Measurements from ENCODE around the gene ZSCAN5C.
A peak's percentile ranks its signal among the peaks of the same experiment; 100 is the strongest.
"Not testable (repeated sequence)": the region's sequence is repeated elsewhere in the genome, so short reads cannot be mapped to it uniquely, and the experiment has no call there.

ZSCAN5C gene

DNA sequence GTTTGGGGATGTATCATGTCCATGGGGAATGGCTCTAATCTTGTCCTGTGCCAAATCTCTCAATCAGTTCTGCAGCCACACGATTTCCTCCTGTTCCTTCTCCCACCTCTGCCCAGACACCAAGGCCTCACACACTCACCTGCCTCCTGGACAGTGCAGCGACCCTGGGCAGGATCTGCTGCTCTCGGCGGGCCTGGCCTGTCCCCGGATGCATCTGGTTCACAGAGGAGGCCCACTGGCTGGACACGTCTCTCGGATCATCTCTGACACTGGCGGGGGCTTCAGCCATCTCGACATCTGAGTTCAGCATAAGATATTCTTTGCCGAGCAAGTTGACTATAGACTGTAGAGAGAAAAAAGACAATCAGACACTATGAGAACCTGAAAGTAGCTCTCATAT lies 10.4 kb upstream of the ZSCAN5C start:
- DNase-seq (ENCODE audit: low read depth) = no peak

GRCh38 chr19:56193981-56194640 lies 8.0 kb upstream of the ZSCAN5C start:
- DNase-seq (ENCODE audit: low read depth) = no peak

- DNase-seq (ENCODE audit: low read depth) = not testable (repeated sequence)
Observed at GRCh38 chr19:56197646-56198045, 4.4 kb upstream of the ZSCAN5C start, which contains the start of gene ZSCAN5B. TSS of gene ZSCAN5B (minus strand) at chr19:56197783. CDS start at chr19:56193052, 4,731 bp downstream.

- no peak for DNase-seq (ENCODE audit: low read depth)
Observed at GRCh38 chr19:56199687-56200086, 2.4 kb upstream of the ZSCAN5C start.

DNA sequence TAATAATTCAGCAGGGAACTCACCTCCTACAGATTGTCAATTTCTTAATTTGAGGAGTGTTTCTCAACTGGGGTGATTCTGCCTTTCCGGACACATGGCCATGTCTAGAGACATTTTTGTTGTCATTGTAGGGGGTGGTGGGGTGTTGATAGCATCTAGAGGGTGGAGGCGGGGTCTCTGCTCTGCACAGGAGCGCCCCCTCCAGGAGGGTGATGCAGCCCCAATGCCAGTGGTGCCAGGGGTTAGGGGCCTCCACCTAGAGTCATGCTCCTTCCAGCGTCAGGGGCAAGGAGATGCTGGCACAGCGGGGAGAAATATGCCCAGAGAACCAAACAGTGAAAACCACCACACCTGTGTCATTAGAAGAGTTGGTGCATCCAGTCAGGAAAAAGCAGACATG lies 5.5 kb downstream of the ZSCAN5C start:
- DNase-seq (ENCODE audit: low read depth) = not testable (repeated sequence)

DNA sequence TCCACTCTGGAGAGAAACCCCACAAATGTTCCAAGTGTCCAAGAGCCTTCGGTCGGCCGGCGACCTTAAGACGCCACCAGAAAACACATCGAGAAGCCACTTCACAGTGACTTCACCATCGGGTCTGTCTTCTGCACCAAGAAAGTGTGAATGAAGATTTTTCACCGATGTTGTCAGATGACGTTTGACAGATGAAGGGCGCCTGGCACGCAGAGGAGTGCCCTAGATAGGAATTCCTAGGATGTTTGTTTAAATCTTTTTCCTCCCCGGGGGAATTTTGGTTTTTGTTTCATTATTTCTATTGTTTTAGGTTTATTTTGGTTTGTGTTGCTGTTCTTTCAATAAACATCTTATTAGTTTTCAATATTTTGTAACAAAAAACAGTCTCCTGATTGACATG lies 7.0 kb downstream of the ZSCAN5C start:
- no peak for DNase-seq (ENCODE audit: low read depth)

DNA sequence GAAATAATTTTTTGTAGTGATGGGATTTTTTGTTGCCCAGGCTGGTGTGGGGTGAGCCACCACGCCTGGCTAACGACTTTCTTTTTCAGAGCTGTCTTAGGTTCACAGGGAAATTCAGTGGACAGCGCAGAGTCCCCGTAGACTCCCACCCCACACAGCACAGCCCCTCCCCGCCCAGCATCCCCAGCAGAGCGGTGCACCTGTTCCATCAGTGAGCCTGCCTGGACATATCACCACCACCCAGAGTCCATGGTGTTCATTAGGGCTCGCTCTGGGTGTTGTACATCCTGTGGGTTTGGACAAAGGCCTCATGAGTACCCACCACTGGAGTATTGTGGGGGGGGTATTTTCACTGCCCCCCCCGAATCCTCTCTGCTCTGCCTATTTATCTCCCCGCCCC lies 8.0 kb downstream of the ZSCAN5C start:
- not testable (repeated sequence) for DNase-seq (ENCODE audit: low read depth)

DNA sequence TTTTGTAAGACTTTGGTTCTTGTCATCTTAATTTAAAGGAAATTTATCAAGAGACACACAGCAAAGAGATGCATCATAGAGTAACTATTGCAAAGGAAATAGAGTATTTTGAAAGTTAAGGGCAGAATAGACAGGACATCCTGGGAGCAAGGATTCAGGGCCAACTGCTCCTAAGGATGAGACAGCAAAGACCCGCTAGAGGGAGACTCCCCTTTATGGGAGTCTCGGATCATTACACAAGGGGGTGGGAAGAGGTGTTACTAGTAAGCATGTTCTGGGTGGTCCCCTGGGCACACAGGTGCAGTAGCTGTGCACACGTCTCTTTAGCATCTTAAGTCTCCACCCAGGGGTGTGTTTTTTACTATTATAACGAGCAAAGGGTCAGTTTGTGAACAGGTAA lies 9.6 kb downstream of the ZSCAN5C start:
- no peak for DNase-seq (ENCODE audit: low read depth)

GRCh38 chr19:56217039-56217949 lies 15.2 kb downstream of the ZSCAN5C start:
- DNase-seq (ENCODE audit: low read depth) = no peak

GRCh38 chr19:56218961-56219360 lies 16.9 kb downstream of the ZSCAN5C start:
- DNase-seq (ENCODE audit: low read depth) = no peak

GRCh38 chr19:56221442-56221841 lies 19.4 kb downstream of the ZSCAN5C start:
- DNase-seq (ENCODE audit: low read depth) = not testable (repeated sequence)

DNA sequence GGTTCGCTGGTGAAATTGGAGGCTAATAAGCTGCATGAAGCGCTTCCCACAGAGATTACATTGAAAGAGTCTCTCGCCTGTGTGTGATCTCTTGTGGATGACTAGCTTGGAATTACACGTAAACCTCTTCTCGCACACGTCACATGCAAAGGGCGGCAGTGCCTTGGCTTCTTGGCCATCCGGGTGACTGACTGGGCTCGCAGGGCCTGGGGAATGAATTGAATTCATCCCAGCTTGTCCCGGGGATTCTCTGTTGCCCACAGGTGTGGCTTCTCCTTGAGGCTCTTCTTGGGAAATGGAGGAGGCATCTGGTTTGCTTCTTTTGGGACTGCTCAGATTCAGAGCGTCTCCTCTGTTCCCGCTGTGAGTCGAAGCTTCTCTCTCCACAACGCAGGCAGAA lies 19.8 kb downstream of the ZSCAN5C start:
- no peak for DNase-seq (ENCODE audit: low read depth)

- no peak for DNase-seq (ENCODE audit: low read depth)
Observed at GRCh38 chr19:56222901-56223300, 20.8 kb downstream of the ZSCAN5C start.

GRCh38 chr19:56223481-56223880 lies 21.4 kb downstream of the ZSCAN5C start:
- no peak for DNase-seq (ENCODE audit: low read depth)

DNA sequence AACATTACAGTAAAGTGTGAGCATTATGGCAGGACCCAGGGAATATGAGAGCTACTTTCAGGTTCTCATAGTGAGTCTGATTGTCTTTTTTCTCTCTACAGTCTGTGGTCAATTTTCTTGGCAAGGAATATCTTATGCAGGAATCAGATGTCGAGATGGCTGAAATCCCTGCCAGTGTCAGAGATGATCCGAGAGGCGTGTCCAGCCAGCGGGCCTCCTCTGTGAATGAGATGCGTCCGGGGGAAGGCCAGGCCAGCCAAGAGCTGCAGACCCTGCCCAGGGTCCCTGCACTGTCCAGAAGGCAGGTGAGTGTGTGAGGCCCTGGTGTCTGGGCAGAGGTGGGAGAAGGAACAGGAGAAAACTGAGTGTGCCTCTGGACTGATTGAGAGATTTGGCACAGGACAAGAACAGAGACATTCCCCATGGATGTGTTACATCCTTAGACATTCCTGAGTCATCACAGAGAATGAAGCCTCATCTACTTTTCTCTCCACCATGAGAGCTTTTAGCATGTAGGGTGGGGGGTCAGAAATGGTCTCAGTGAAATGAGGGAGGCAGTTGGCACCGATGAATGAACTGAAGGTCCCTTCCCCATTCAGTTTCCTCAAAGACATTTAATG lies 43.2 kb downstream of the ZSCAN5C start:
- no peak for DNase-seq (ENCODE audit: low read depth)

DNA sequence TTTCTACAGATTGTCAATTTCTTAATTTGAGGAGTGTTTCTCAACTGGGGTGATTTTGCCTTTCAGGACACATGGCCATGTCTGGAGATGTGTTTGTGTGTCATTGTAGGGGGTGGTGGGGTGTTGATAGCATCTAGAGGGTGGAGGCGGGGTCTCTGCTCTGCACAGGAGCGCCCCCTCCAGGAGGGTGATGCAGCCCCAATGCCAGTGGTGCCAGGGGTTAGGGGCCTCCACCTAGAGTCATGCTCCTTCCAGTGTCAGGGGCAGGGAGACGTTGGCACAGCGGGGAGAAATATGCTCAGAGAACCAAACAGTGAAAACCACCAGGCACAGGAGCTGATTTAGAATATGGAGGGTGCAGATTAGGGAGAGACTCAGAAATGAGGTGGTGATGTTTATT lies 43.7 kb downstream of the ZSCAN5C start:
- not testable (repeated sequence) for DNase-seq (ENCODE audit: low read depth)

- DNase-seq (ENCODE audit: low read depth) = not testable (repeated sequence)
Observed at GRCh38 chr19:56248736-56249338, 46.8 kb downstream of the ZSCAN5C start.

DNA sequence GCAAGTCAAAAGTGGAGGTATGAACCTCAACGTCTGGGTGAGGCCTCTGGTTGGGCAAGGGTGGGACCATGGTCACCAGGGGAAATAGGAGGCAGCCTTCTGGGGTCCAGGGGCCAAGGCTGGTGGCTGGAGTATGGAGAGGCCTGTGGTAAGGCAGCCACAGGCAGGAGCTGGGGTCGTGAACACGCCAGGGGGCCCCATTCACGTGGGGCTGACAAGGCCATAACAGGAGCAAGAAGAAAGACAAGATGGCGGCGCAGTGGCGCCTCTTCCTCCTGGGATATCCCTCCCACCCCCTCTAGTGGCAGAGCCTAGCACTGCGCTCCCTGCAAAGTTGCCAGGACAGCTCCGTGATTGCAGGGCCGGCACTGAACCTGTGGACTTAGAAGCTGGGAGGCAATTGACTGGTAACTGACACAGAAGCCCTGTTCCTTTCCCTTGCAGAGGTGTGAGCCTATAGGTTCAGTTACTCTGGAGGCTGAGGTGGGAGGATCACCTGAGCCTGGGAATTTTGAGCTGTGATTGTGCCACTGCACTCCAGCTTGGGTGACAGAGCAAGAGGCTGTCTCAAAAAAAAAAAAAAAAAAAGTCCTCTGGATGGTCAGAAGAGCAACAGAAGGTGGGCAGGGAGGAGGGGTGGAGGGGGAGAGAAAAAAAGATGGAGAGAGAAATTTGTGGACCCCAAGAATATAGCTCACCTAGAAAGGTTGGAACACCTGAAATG lies 50.8 kb downstream of the ZSCAN5C start:
- DNase-seq (ENCODE audit: low read depth) = peak; percentile 45

DNA sequence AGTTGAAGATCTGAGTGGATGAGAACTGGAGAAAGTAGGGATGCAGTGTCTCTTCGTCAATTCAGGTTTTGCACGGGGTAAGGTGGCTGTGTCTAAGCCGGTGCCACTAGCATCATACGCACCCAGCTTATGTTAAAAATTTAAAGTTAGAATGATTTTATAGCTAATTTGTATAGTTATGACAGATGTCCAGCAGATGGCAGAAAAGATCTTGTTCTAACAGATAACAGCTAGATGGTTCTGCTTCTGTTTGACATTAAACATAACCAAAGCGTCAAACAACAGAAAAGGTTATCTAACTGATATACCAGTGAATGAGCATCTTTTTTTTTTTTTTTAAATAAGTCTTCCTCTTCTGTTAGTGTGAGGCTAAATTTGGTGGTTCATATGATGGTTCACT lies 51.7 kb downstream of the ZSCAN5C start:
- no peak for DNase-seq (ENCODE audit: low read depth)

DNA sequence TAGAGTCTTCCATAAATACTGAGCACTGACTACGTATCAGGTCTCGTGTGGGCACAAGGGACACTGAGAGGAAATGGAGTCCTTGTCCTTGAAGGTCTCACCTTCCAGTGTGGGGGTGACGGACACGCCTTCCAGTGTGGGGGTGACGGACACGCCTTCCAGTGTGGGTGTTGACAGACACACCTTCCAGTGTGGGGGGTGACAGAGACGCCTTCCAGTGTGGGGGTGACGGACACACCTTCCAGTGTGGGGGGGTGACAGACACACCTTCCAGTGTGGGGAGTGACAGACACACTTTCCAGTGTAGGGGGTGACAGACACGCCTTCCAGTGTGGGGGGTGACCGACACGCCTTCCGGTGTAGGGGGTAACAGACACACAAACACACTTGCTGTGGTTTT lies 56.2 kb downstream of the ZSCAN5C start:
- no peak for DNase-seq (ENCODE audit: low read depth)

Data from stimulated activated CD4-positive, alpha-beta T cell treated with anti-CD3 and anti-CD28 coated beads, Interleukin-2, amount 100 ng/mL, for 4 hours (primary cell).